HEK293 (cell line): ENCODE data around the gene CDCA4.

Experiments
- KLF16 ChIP-seq: fragments of 450-650 bp; formaldehyde crosslinking; IDR thresholded peaks from 2 replicates; pipeline ENCODE4 v1.5.1; 2017; ENCODE audit warnings: missing biosample characterization, missing genetic modification characterization
- ZEB2 ChIP-seq: fragments of 450-650 bp; formaldehyde crosslinking; IDR thresholded peaks from 2 replicates; pipeline ENCODE4 v1.5.1; 2016; ENCODE audit warnings: missing biosample characterization, missing genetic modification characterization
- ZFP41 ChIP-seq: fragments of 450-650 bp; formaldehyde crosslinking; IDR thresholded peaks from 2 replicates; pipeline ENCODE4 v1.5.1; 2016; ENCODE audit warnings: missing biosample characterization, missing genetic modification characterization, borderline replicate concordance
- ZNF132 ChIP-seq: fragments of 450-650 bp; formaldehyde crosslinking; IDR thresholded peaks from 2 replicates; pipeline ENCODE4 v1.5.1; 2017; ENCODE audit warnings: missing biosample characterization, missing genetic modification characterization, borderline replicate concordance
- ZNF416 ChIP-seq: fragments of 450-650 bp; formaldehyde crosslinking; IDR thresholded peaks from 2 replicates; pipeline ENCODE4 v1.5.1; 2016; ENCODE audit warnings: missing biosample characterization, missing genetic modification characterization
- ZNF473 ChIP-seq: fragments of 450-650 bp; formaldehyde crosslinking; IDR thresholded peaks from 2 replicates; pipeline ENCODE4 v1.5.1; 2017; ENCODE audit warnings: missing biosample characterization, missing genetic modification characterization
- ZNF571 ChIP-seq: fragments of 450-650 bp; formaldehyde crosslinking; IDR thresholded peaks from 2 replicates; pipeline ENCODE4 v1.5.0; 2017; ENCODE audit warnings: missing biosample characterization, missing genetic modification characterization
- ZNF776 ChIP-seq: fragments of 450-650 bp; formaldehyde crosslinking; IDR thresholded peaks from 2 replicates; pipeline ENCODE4 v1.5.0; 2017; ENCODE audit warnings: missing biosample characterization, missing genetic modification characterization, borderline replicate concordance
- TF ChIP-seq, protein P1 (sequence below): fragments of 450-650 bp; formaldehyde crosslinking; IDR thresholded peaks from 2 replicates; pipeline ENCODE4 v1.5.1; 2016; ENCODE audit warnings: missing biosample characterization, missing genetic modification characterization
- TF ChIP-seq, protein P2 (sequence below): fragments of 450-650 bp; formaldehyde crosslinking; IDR thresholded peaks from 2 replicates; pipeline ENCODE4 v1.5.1; 2016; ENCODE audit warnings: missing biosample characterization, missing genetic modification characterization
- TF ChIP-seq, protein P3 (sequence below): fragments of 450-650 bp; formaldehyde crosslinking; IDR thresholded peaks from 2 replicates; pipeline ENCODE4 v1.5.1; 2016; ENCODE audit warnings: missing biosample characterization, missing genetic modification characterization
- TF ChIP-seq, protein P4 (sequence below): fragments of 450-650 bp; formaldehyde crosslinking; IDR thresholded peaks from 2 replicates; pipeline ENCODE4 v1.5.1; 2016; ENCODE audit warnings: missing biosample characterization, missing genetic modification characterization
- TF ChIP-seq, protein P5 (sequence below): fragments of 450-650 bp; formaldehyde crosslinking; optimal IDR thresholded peaks from 2 replicates; pipeline ENCODE3; 2016; ENCODE audit warnings: missing biosample characterization, mild to moderate bottlenecking, missing genetic modification characterization

DNA sequence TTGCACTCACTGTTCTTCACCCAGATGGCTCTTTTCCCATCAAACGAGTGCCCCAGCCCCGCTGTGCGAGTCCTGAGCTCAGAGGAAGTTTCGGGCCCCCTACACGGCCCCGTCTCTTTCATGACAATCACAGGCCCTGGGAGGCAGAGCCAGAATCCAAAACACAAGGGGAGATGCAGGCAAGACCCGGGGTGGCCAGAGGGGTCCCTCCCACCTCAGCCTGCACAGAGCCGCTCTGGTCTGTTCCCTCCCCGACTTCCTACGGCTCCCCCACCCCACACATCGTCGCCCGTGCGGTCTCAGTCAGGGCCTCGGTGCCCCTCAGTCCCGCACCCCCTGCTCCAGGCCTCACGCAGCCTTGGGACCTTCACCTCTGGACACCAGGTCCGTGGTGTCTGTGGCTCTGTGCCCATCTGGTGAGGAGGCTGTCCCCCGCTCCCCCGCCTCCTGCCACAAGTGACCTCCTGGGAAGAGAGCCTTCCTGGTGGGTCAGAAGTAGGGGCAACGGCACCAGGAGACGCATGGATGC, 35.5 kb upstream of the CDCA4 start:
- TF ChIP-seq ZNF571 (tag by site-specific recombination) = no peak
- TF ChIP-seq ZNF416 (tag by site-specific recombination) = no peak
- TF ChIP-seq, protein P1, sequence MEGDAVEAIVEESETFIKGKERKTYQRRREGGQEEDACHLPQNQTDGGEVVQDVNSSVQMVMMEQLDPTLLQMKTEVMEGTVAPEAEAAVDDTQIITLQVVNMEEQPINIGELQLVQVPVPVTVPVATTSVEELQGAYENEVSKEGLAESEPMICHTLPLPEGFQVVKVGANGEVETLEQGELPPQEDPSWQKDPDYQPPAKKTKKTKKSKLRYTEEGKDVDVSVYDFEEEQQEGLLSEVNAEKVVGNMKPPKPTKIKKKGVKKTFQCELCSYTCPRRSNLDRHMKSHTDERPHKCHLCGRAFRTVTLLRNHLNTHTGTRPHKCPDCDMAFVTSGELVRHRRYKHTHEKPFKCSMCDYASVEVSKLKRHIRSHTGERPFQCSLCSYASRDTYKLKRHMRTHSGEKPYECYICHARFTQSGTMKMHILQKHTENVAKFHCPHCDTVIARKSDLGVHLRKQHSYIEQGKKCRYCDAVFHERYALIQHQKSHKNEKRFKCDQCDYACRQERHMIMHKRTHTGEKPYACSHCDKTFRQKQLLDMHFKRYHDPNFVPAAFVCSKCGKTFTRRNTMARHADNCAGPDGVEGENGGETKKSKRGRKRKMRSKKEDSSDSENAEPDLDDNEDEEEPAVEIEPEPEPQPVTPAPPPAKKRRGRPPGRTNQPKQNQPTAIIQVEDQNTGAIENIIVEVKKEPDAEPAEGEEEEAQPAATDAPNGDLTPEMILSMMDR = no peak
- TF ChIP-seq KLF16 (tag by site-specific recombination) = no peak
- TF ChIP-seq, protein P2, sequence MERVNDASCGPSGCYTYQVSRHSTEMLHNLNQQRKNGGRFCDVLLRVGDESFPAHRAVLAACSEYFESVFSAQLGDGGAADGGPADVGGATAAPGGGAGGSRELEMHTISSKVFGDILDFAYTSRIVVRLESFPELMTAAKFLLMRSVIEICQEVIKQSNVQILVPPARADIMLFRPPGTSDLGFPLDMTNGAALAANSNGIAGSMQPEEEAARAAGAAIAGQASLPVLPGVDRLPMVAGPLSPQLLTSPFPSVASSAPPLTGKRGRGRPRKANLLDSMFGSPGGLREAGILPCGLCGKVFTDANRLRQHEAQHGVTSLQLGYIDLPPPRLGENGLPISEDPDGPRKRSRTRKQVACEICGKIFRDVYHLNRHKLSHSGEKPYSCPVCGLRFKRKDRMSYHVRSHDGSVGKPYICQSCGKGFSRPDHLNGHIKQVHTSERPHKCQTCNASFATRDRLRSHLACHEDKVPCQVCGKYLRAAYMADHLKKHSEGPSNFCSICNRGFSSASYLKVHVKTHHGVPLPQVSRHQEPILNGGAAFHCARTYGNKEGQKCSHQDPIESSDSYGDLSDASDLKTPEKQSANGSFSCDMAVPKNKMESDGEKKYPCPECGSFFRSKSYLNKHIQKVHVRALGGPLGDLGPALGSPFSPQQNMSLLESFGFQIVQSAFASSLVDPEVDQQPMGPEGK (tag by site-specific recombination) = no peak
- no peak for TF ChIP-seq ZNF473 (tag by site-specific recombination)
- TF ChIP-seq, protein P3, sequence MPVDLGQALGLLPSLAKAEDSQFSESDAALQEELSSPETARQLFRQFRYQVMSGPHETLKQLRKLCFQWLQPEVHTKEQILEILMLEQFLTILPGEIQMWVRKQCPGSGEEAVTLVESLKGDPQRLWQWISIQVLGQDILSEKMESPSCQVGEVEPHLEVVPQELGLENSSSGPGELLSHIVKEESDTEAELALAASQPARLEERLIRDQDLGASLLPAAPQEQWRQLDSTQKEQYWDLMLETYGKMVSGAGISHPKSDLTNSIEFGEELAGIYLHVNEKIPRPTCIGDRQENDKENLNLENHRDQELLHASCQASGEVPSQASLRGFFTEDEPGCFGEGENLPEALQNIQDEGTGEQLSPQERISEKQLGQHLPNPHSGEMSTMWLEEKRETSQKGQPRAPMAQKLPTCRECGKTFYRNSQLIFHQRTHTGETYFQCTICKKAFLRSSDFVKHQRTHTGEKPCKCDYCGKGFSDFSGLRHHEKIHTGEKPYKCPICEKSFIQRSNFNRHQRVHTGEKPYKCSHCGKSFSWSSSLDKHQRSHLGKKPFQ (tag by site-specific recombination) = no peak
- TF ChIP-seq, protein P4, sequence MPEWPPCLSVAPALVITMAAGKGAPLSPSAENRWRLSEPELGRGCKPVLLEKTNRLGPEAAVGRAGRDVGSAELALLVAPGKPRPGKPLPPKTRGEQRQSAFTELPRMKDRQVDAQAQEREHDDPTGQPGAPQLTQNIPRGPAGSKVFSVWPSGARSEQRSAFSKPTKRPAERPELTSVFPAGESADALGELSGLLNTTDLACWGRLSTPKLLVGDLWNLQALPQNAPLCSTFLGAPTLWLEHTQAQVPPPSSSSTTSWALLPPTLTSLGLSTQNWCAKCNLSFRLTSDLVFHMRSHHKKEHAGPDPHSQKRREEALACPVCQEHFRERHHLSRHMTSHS (tag by site-specific recombination) = no peak
- no peak for TF ChIP-seq ZNF132 (tag by site-specific recombination)
- TF ChIP-seq ZFP41 = no peak
- TF ChIP-seq, protein P5, sequence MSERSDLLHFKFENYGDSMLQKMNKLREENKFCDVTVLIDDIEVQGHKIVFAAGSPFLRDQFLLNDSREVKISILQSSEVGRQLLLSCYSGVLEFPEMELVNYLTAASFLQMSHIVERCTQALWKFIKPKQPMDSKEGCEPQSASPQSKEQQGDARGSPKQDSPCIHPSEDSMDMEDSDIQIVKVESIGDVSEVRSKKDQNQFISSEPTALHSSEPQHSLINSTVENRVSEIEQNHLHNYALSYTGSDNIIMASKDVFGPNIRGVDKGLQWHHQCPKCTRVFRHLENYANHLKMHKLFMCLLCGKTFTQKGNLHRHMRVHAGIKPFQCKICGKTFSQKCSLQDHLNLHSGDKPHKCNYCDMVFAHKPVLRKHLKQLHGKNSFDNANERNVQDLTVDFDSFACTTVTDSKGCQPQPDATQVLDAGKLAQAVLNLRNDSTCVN (tag by site-specific recombination) = no peak
- no peak for TF ChIP-seq ZNF776 (tag by site-specific recombination)
- no peak for TF ChIP-seq ZEB2 (tag by site-specific recombination)
